ENCODE data around the gene DRGX. TPM values are rescaled to one million over a fixed set of nuclear protein-coding genes. Genes with fewer than 3 reads are reported as not detected.

Gene DRGX
- total and polyA plus RNA-seq, 10 of the 15 experiments (the other 5 are each of a cell fraction or from before 2014, with no cell fraction given) = not detected

Other genes with a start within 250 kb of the DRGX start
- 26.5 and 30.6 TPM in 2 replicates for gene TMEM273, start 207.7 kb downstream of the DRGX start, total RNA-seq (2014; rRNA removed)
- 24.0 and 26.3 TPM in 2 replicates for gene TMEM273, start 207.7 kb downstream of the DRGX start, total RNA-seq (2014; rRNA removed; fragmentation: Illumina TruSeq; extraction: Trizol)
- 20.9 and 23.5 TPM in 2 replicates for gene TMEM273, start 207.7 kb downstream of the DRGX start, total RNA-seq (2021)
- gene TMEM273, start 207.7 kb downstream of the DRGX start, polyA plus RNA-seq (2011; rRNA removed) = 46.3 and 47.3 TPM in 2 replicates
- 35.6 and 41.3 TPM in 2 replicates for gene TMEM273, start 207.7 kb downstream of the DRGX start, polyA plus RNA-seq (2014; fragmentation: Illumina TruSeq; extraction: Trizol)
- gene TMEM273, start 207.7 kb downstream of the DRGX start, polyA plus RNA-seq (2014; fragmentation: Nextera tagmentation; extraction: Ambion mirVana) = 10 to 100 TPM; 25.6 to 28.6 TPM
- 33.9 and 40.4 TPM in 2 replicates for gene TMEM273, start 207.7 kb downstream of the DRGX start, polyA plus RNA-seq (2014; rRNA removed)
- 10 to 100 TPM; 10.3 to 12.2 TPM for gene TMEM273, start 207.7 kb downstream of the DRGX start, polyA plus RNA-seq (2016; fragmentation: Nextera tagmentation; extraction: Ambion mirVana)
- not detected in 2 replicates for gene C10orf71, start 96.9 kb downstream of the DRGX start, total RNA-seq (2014; rRNA removed)
- not detected in 2 replicates for gene C10orf71, start 96.9 kb downstream of the DRGX start, total RNA-seq (2014; rRNA removed; fragmentation: Illumina TruSeq; extraction: Trizol)
- gene C10orf71, start 96.9 kb downstream of the DRGX start, total RNA-seq (2021) = not detected in 2 replicates
- not detected in 2 replicates for gene C10orf71, start 96.9 kb downstream of the DRGX start, polyA plus RNA-seq (2011; rRNA removed)
- not detected in 2 replicates for gene C10orf71, start 96.9 kb downstream of the DRGX start, polyA plus RNA-seq (2014; fragmentation: Illumina TruSeq; extraction: Trizol)
- not detected for gene C10orf71, start 96.9 kb downstream of the DRGX start, polyA plus RNA-seq (2014; fragmentation: Nextera tagmentation; extraction: Ambion mirVana)
- gene C10orf71, start 96.9 kb downstream of the DRGX start, polyA plus RNA-seq (2014; rRNA removed) = not detected in 2 replicates
- not detected for gene C10orf71, start 96.9 kb downstream of the DRGX start, polyA plus RNA-seq (2016; fragmentation: Nextera tagmentation; extraction: Ambion mirVana)
- 6.8 and 8.4 TPM in 2 replicates for gene ERCC6, start 143.0 kb upstream of the DRGX start, total RNA-seq (2014; rRNA removed)
- gene ERCC6, start 143.0 kb upstream of the DRGX start, total RNA-seq (2014; rRNA removed; fragmentation: Illumina TruSeq; extraction: Trizol) = 9.6 and 11.4 TPM in 2 replicates
- gene ERCC6, start 143.0 kb upstream of the DRGX start, total RNA-seq (2021) = 15.0 and 15.6 TPM in 2 replicates
- 11.8 and 16.2 TPM in 2 replicates for gene ERCC6, start 143.0 kb upstream of the DRGX start, polyA plus RNA-seq (2011; rRNA removed)
- gene ERCC6, start 143.0 kb upstream of the DRGX start, polyA plus RNA-seq (2014; fragmentation: Illumina TruSeq; extraction: Trizol) = 7.9 and 9.2 TPM in 2 replicates
- gene ERCC6, start 143.0 kb upstream of the DRGX start, polyA plus RNA-seq (2014; fragmentation: Nextera tagmentation; extraction: Ambion mirVana) = 1 to 10 TPM; 4.3 to 6.6 TPM
- gene ERCC6, start 143.0 kb upstream of the DRGX start, polyA plus RNA-seq (2014; rRNA removed) = 4.9 and 6.1 TPM in 2 replicates
- 1 to 10 TPM; 7.8 to 9.8 TPM for gene ERCC6, start 143.0 kb upstream of the DRGX start, polyA plus RNA-seq (2016; fragmentation: Nextera tagmentation; extraction: Ambion mirVana)
- not detected in 2 replicates for gene SLC18A3, start 214.2 kb upstream of the DRGX start, total RNA-seq (2014; rRNA removed)
- gene SLC18A3, start 214.2 kb upstream of the DRGX start, total RNA-seq (2014; rRNA removed; fragmentation: Illumina TruSeq; extraction: Trizol) = not detected in 2 replicates
- gene SLC18A3, start 214.2 kb upstream of the DRGX start, total RNA-seq (2021) = not detected in 2 replicates
- not detected in 2 replicates for gene SLC18A3, start 214.2 kb upstream of the DRGX start, polyA plus RNA-seq (2011; rRNA removed)
- not detected in 2 replicates for gene SLC18A3, start 214.2 kb upstream of the DRGX start, polyA plus RNA-seq (2014; fragmentation: Illumina TruSeq; extraction: Trizol)
- gene SLC18A3, start 214.2 kb upstream of the DRGX start, polyA plus RNA-seq (2014; fragmentation: Nextera tagmentation; extraction: Ambion mirVana) = not detected
- not detected in 2 replicates for gene SLC18A3, start 214.2 kb upstream of the DRGX start, polyA plus RNA-seq (2014; rRNA removed)
- gene SLC18A3, start 214.2 kb upstream of the DRGX start, polyA plus RNA-seq (2016; fragmentation: Nextera tagmentation; extraction: Ambion mirVana) = not detected
- not detected in 2 replicates for gene CHAT, start 217.9 kb upstream of the DRGX start, total RNA-seq (2014; rRNA removed)
- gene CHAT, start 217.9 kb upstream of the DRGX start, total RNA-seq (2014; rRNA removed; fragmentation: Illumina TruSeq; extraction: Trizol) = not detected in 2 replicates
- not detected in 2 replicates for gene CHAT, start 217.9 kb upstream of the DRGX start, total RNA-seq (2021)
- gene CHAT, start 217.9 kb upstream of the DRGX start, polyA plus RNA-seq (2011; rRNA removed) = not detected in 2 replicates
- not detected in 2 replicates for gene CHAT, start 217.9 kb upstream of the DRGX start, polyA plus RNA-seq (2014; fragmentation: Illumina TruSeq; extraction: Trizol)
- gene CHAT, start 217.9 kb upstream of the DRGX start, polyA plus RNA-seq (2014; fragmentation: Nextera tagmentation; extraction: Ambion mirVana) = not detected
- gene CHAT, start 217.9 kb upstream of the DRGX start, polyA plus RNA-seq (2014; rRNA removed) = not detected in 2 replicates
- gene CHAT, start 217.9 kb upstream of the DRGX start, polyA plus RNA-seq (2016; fragmentation: Nextera tagmentation; extraction: Ambion mirVana) = not detected

All from GM12878 (cell line).